ENCODE measurements around the gene TRPV5.

The TRPV5 gene

DNA sequence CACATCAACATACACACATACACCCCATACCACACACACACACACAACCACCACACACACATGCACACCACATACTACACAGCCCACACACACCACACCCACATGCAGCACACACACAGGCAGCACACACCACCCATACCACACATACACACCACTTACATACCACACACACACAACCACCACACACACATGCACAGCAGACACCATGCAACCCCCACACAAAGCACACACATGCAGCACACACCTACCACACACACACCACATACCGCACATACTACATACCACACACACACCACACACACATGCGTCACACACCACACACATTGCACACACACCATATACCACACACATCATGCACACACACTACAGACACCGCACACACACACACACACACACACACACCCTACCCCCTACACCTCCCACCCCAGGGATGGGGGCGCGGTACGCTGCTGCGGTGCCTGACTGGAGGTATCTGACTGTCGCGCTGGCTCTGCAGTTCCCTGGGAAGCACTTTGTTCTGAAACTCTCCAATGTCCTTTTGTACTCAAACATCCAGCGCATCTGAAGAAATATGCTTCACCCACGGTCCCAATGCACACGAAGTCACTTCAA is 42.6 kb downstream of the TRPV5 start:
- Histone ChIP-seq H3K4me3 (replicated peaks; ENCODE audit: low read depth, low read length) (no peak overlapping the region), H3K27me3 (replicated peaks; ENCODE audit: control insufficient read depth, insufficient read depth, low read length) (no peaks in the 10 kb centered on the region; the same call in 1 of the 2 replicates), H3K36me3 (ENCODE audit: control insufficient read depth, insufficient read depth, low read length) (no peaks in the 10 kb centered on the region)
- DNase-seq (ENCODE audit: extremely low read depth, insufficient read length): no peak
- TF ChIP-seq, protein P1, sequence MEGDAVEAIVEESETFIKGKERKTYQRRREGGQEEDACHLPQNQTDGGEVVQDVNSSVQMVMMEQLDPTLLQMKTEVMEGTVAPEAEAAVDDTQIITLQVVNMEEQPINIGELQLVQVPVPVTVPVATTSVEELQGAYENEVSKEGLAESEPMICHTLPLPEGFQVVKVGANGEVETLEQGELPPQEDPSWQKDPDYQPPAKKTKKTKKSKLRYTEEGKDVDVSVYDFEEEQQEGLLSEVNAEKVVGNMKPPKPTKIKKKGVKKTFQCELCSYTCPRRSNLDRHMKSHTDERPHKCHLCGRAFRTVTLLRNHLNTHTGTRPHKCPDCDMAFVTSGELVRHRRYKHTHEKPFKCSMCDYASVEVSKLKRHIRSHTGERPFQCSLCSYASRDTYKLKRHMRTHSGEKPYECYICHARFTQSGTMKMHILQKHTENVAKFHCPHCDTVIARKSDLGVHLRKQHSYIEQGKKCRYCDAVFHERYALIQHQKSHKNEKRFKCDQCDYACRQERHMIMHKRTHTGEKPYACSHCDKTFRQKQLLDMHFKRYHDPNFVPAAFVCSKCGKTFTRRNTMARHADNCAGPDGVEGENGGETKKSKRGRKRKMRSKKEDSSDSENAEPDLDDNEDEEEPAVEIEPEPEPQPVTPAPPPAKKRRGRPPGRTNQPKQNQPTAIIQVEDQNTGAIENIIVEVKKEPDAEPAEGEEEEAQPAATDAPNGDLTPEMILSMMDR (IDR thresholded peaks at IDR 0.05; ENCODE audit: insufficient read depth, low read length, poor library complexity, severe bottlenecking): no peak

DNA sequence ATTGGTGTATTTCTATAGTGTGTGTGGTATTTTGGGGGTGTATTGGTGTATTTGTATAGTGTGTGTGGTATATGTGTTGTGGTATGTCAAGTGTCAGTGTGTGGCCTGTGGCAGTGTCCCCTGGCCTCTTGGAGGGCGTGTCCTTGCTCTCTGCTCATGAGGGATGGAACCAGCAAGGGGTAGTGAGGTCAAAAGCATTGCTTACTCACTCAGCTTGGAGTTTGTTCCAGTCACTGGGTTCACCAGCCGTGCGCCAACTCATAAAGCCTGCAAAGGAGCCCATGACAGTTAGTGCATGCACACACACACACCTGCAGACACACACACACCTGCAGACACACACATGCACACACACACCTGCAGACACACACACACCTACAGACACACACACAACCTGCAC is 43.7 kb downstream of the TRPV5 start:
- TF ChIP-seq, protein P1 (IDR thresholded peaks at IDR 0.05; ENCODE audit: insufficient read depth, low read length, poor library complexity, severe bottlenecking): no peak
- Histone ChIP-seq H3K36me3 (ENCODE audit: control insufficient read depth, insufficient read depth, low read length) (no peaks in the 10 kb centered on the region), H3K27me3 (replicated peaks; ENCODE audit: control insufficient read depth, insufficient read depth, low read length) (no peaks in the 10 kb centered on the region; the same call in 1 of the 2 replicates), H3K4me3 (replicated peaks; ENCODE audit: low read depth, low read length) (no peak overlapping the region)
- no peak for DNase-seq (ENCODE audit: extremely low read depth, insufficient read length)

DNA sequence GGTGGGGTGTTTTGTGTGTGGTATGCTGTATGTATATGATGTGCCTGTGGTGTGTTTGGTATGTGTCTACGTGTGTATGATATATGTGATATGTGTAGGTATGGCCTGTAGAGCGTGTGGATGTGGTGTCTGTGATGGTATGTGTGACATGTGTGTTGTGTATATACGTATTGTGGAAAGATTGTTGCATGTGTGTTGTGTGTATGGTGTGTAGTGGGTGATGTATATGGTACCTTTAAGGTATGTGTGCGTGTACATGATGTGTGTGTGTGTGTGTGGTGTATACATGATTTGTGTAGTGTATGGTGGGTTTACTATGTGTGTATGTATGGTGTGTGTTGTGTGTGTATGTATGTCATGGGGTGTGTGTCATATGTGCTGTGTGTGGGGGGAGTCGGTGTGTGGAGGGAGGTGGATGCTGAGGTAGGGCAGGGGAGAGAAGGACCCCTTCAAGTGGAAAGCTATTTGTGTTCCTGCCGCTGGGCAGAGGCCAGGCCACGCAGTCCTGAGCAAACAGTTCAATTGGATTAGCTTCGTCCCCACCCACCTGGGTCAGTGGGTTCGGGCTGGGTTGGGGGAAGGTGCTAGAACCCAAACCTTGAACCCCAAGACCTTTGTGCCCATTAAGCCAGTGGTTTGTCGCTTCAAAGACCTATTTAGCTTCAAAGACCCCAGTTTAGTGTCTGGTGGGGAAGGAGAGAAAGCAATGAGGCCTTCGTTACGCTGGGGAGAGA is 46.1 kb downstream of the TRPV5 start:
- Histone ChIP-seq H3K4me3 (replicated peaks; ENCODE audit: low read depth, low read length) (no peak overlapping the region), H3K36me3 (ENCODE audit: control insufficient read depth, insufficient read depth, low read length) (no peaks in the 10 kb centered on the region), H3K27me3 (replicated peaks; ENCODE audit: control insufficient read depth, insufficient read depth, low read length) (no peaks in the 10 kb centered on the region)
- TF ChIP-seq, protein P1 (IDR thresholded peaks at IDR 0.05; ENCODE audit: insufficient read depth, low read length, poor library complexity, severe bottlenecking): no peak
- no peak for DNase-seq (ENCODE audit: extremely low read depth, insufficient read length)

DNA sequence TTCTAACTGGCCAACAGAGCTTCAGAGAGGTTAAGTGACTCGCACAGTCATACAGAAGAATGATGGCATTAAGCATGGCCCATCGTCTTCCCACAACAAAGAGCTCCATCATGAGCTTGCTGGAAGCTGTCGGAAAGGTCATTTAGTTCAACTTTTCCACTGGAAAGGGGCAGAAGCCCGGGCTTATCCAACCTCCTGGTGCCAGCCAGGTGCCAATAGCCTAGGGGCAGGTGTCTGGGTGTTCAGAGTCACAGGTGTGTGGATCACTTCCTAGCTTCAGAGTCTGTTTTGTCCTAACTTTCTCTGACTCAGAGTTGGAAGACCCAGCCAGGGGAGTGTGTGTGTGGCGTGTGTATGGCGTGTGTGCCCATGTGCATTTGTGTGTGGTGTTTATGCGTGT is 46.7 kb downstream of the TRPV5 start:
- H3K27me3 ChIP-seq (replicated peaks; ENCODE audit: control insufficient read depth, insufficient read depth, low read length): no peaks in the 10 kb centered on the region
- no peaks in the 10 kb centered on the region for H3K36me3 ChIP-seq (ENCODE audit: control insufficient read depth, insufficient read depth, low read length)
- TF ChIP-seq, protein P1 (IDR thresholded peaks at IDR 0.05; ENCODE audit: insufficient read depth, low read length, poor library complexity, severe bottlenecking): no peak
- no peak overlapping the region for H3K4me3 ChIP-seq (replicated peaks; ENCODE audit: low read depth, low read length)
- DNase-seq (ENCODE audit: extremely low read depth, insufficient read length): no peak

DNA sequence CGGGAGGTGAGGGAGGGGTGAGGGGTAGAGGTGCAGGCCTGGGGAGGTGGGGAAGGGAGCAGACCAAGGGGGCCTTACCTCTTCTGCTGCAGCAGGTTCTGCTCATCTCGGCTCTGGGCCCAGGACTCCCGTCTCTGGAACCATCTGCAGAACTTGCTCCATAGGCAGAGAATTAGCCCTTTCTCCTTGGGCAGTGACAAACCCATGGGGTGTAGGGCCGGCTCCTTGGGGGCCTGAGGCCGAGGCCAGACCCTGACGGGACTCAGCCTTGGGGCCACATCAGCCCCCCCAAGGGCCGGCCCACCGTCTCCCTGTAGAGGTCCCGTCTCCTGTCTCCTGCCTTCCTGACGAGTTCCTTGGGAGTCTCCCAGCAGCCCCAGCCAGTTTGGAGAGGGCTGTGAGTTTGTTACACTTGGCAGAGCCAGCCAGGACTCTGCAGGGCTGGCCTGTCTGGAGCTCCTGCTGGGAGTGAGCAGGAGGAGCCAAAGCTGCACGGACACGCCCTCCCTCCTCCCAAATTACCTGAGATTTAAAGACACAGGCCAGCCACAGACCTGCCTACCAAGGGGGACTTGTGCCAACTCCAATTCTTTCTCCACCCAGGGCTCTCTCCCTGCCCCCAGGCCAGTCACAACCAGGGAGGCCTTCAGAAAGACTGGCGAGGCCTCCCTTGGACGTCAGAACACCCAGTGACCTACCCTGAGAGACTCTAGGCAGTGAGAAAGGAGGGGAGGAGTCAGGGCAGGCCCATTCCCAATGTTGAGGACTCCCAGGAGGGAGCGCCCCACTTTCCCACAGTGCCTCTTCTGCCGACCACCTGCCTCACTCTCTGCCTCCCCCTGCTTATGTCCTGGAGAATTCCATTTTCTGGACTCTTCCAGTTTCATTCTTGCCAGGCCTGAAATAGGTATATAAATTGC is 48.0 kb downstream of the TRPV5 start, which contains the start of gene TRPV6:
TSS of gene TRPV6 (minus strand) at position 435 of the 920 bp plus-strand sequence.
- H3K36me3 ChIP-seq (ENCODE audit: control insufficient read depth, insufficient read depth, low read length): no peaks in the 10 kb centered on the region
- H3K4me3 ChIP-seq (replicated peaks; ENCODE audit: low read depth, low read length): no peak within 1 kb of the TSS
- TF ChIP-seq, protein P1 (IDR thresholded peaks at IDR 0.05; ENCODE audit: insufficient read depth, low read length, poor library complexity, severe bottlenecking): no peak
- no peak for DNase-seq (ENCODE audit: extremely low read depth, insufficient read length)
- no peaks in the 10 kb centered on the region for H3K27me3 ChIP-seq (replicated peaks; ENCODE audit: control insufficient read depth, insufficient read depth, low read length)

Data from GM06990 (cell line).